WERI-Rb-1 (cell line): ENCODE results near the gene CLDND2.
"Not testable (repeated sequence)": the region's sequence is repeated elsewhere in the genome, so short reads cannot be mapped to it uniquely, and the experiment has no call there.

Source experiments
- DNase-seq: peaks from one replicate; pipeline ENCODE4 v3.0.0-alpha.2; 2020
- H3K27ac ChIP-seq: fragments of 250-450 bp; sonication (Bioruptor Pico); 2 replicates; pipeline ENCODE4 v1.5.1; 2020; ENCODE audit warnings: mild to moderate bottlenecking, moderate library complexity
- H3K27me3 ChIP-seq: fragments of 250-450 bp; sonication (Bioruptor Pico); 2 replicates; pipeline ENCODE4 v1.5.1; 2021; ENCODE audit warnings: mild to moderate bottlenecking, low read depth, moderate library complexity; ENCODE audit not compliant: insufficient read depth, severe bottlenecking
- H3K36me3 ChIP-seq: fragments of 250-450 bp; sonication (Bioruptor Pico); 2 replicates; pipeline ENCODE4 v1.5.1; 2020; ENCODE audit warnings: mild to moderate bottlenecking, moderate library complexity
- H3K4me3 ChIP-seq: 2 replicates; pipeline ENCODE4 v1.5.1; 2011; ENCODE audit warnings: low read depth, mild to moderate bottlenecking, control low read depth, low read length
- H3K9me3 ChIP-seq: fragments of 250-450 bp; sonication (Bioruptor Pico); 2 replicates; pipeline ENCODE4 v1.5.1; 2021; ENCODE audit warnings: mild to moderate bottlenecking, moderate library complexity; ENCODE audit not compliant: severe bottlenecking
- CTCF ChIP-seq: IDR thresholded peaks from 2 replicates; pipeline ENCODE4 v1.5.1; 2011; ENCODE audit warnings: low read depth, mild to moderate bottlenecking, control low read depth, inconsistent platforms, low read length

Gene CLDND2

GRCh38 chr19:51398096-51398704 is 29.4 kb upstream of the CLDND2 start:
- H3K4me3 ChIP-seq = no peak overlapping the region
- peak; percentile 39; the same call in 1 of the 2 replicates for TF ChIP-seq CTCF
- peak; percentile 20 for DNase-seq
- H3K9me3 ChIP-seq = peaks cover 11% of the 10 kb centered on the region
- no peaks in the 10 kb centered on the region for H3K36me3 ChIP-seq
- H3K27me3 ChIP-seq = no peaks in the 10 kb centered on the region
- peak overlapping the region; percentile 19 for H3K27ac ChIP-seq

GRCh38 chr19:51397453-51397852 is 28.6 kb upstream of the CLDND2 start:
- peak overlapping the region; percentile 19 for H3K27ac ChIP-seq
- H3K9me3 ChIP-seq, H3K4me3 ChIP-seq, H3K36me3 ChIP-seq, H3K27me3 ChIP-seq: not testable (repeated sequence)
- DNase-seq = peak; percentile 16

GRCh38 chr19:51396175-51396574 is 27.4 kb upstream of the CLDND2 start:
- no peak overlapping the region for H3K27ac ChIP-seq
- no peaks in the 10 kb centered on the region for H3K9me3 ChIP-seq
- no peaks in the 10 kb centered on the region for H3K27me3 ChIP-seq
- no peak for DNase-seq
- no peak for TF ChIP-seq CTCF
- H3K4me3 ChIP-seq = no peak overlapping the region
- H3K36me3 ChIP-seq = no peaks in the 10 kb centered on the region

- H3K9me3 ChIP-seq = no peaks in the 10 kb centered on the region
- no peaks in the 10 kb centered on the region for H3K36me3 ChIP-seq
- TF ChIP-seq CTCF = no peak
- H3K4me3 ChIP-seq = peak overlapping the region; percentile 85
- peak; percentile 97 for DNase-seq
- no peaks in the 10 kb centered on the region for H3K27me3 ChIP-seq
- H3K27ac ChIP-seq = peak overlapping the region; percentile 83
Observed at GRCh38 chr19:51394050-51394836, 25.4 kb upstream of the CLDND2 start.

GRCh38 chr19:51392701-51393100 is 23.9 kb upstream of the CLDND2 start:
- no peak for TF ChIP-seq CTCF
- H3K27me3 ChIP-seq = no peaks in the 10 kb centered on the region
- DNase-seq = no peak
- no peak overlapping the region for H3K27ac ChIP-seq
- H3K4me3 ChIP-seq = no peak overlapping the region
- no peaks in the 10 kb centered on the region for H3K36me3 ChIP-seq
- H3K9me3 ChIP-seq = no peaks in the 10 kb centered on the region

GRCh38 chr19:51391073-51391611 is 22.3 kb upstream of the CLDND2 start:
- Histone ChIP-seq H3K4me3 (no peak overlapping the region), H3K9me3 (no peaks in the 10 kb centered on the region), H3K36me3 (no peaks in the 10 kb centered on the region), H3K27ac (no peak overlapping the region), H3K27me3 (no peaks in the 10 kb centered on the region)
- no peak for DNase-seq
- TF ChIP-seq CTCF = no peak
